ENCODE data around the gene SLCO2A1. TPM values are rescaled to one million over a fixed set of nuclear protein-coding genes. Genes with fewer than 3 reads are reported as not detected.

SLCO2A1 gene
- total and polyA plus RNA-seq, 3 donors from 2014 or later, result 2.2 to 5.3 (median 2.5) TPM

DNA sequence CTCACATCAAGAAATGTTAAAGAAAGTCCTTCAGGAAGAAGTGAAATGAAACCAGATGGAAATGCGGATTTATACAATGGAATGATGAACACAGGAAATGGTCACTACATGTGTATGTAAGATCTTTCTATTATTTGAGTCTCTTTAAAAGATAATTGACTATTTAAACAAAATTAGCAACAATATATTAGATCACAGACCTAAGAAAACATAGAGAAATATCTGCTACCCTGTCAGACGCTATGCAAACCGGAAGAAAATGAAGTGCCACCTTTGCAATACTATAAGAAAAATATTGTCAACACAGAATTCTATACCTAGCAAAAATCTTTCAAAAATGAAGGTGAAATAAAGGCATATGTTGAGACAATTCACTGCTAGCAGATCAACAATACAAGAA, 151.2 kb downstream of the SLCO2A1 start:
- 94 to 98% methylated on average over 3 of the region's 3 CpGs for WGBS, 2 donors

More for the DNA sequence above, 151.2 kb downstream of the SLCO2A1 start:
- Histone ChIP-seq H3K27ac (no peak overlapping the region), H3K4me3 (no peak overlapping the region), H3K9me3 (no peaks in the 10 kb centered on the region), H3K36me3 (ENCODE audit: low read depth, missing control alignments) (no peaks in the 10 kb centered on the region), H3K27me3 (no peaks in the 10 kb centered on the region), H3K4me1 (peaks cover 4% of the 10 kb centered on the region)
- intact Hi-C loops (cut with DNase I; ENCODE audit: low total_unique reads), result no loop called here
- DNase-seq, result no peak
- TF ChIP-seq, protein P1, sequence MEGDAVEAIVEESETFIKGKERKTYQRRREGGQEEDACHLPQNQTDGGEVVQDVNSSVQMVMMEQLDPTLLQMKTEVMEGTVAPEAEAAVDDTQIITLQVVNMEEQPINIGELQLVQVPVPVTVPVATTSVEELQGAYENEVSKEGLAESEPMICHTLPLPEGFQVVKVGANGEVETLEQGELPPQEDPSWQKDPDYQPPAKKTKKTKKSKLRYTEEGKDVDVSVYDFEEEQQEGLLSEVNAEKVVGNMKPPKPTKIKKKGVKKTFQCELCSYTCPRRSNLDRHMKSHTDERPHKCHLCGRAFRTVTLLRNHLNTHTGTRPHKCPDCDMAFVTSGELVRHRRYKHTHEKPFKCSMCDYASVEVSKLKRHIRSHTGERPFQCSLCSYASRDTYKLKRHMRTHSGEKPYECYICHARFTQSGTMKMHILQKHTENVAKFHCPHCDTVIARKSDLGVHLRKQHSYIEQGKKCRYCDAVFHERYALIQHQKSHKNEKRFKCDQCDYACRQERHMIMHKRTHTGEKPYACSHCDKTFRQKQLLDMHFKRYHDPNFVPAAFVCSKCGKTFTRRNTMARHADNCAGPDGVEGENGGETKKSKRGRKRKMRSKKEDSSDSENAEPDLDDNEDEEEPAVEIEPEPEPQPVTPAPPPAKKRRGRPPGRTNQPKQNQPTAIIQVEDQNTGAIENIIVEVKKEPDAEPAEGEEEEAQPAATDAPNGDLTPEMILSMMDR (IDR thresholded peaks at IDR 0.05), result no peak
- no peak for TF ChIP-seq POLR2A (IDR thresholded peaks at IDR 0.05)

Other genes with a start within 250 kb of the SLCO2A1 start
- gene SRPRB, start 224.1 kb downstream of the SLCO2A1 start, total RNA-seq, result 10 to 100 TPM; 35.9 to 42.7 TPM
- 104 TPM for gene SRPRB, start 224.1 kb downstream of the SLCO2A1 start, polyA plus RNA-seq (ENCODE audit: insufficient read depth, low read depth, low replicate concordance)
- 1 to 10 TPM; 5.1 to 7.0 TPM for gene RAB6B, start 134.0 kb downstream of the SLCO2A1 start, total RNA-seq
- 8.6 TPM for gene RAB6B, start 134.0 kb downstream of the SLCO2A1 start, polyA plus RNA-seq (ENCODE audit: insufficient read depth, low read depth, low replicate concordance)
- 100 to 1,000 TPM; 112 to 120 TPM for gene RYK, start 220.9 kb upstream of the SLCO2A1 start, total RNA-seq
- gene RYK, start 220.9 kb upstream of the SLCO2A1 start, polyA plus RNA-seq (ENCODE audit: insufficient read depth, low read depth, low replicate concordance), result 82.6 TPM

Measured in testis (tissue), 3 donors.